D721Med (cell line): ENCODE data around the gene LPAR2.

Experiments
- DNase-seq: peaks from one replicate; pipeline ENCODE4 v3.0.0; 2011; ENCODE audit warnings: low spot score; ENCODE audit not compliant: insufficient read length
- FAIRE-seq: peaks from 2 replicates; lab custom pipeline; 2011; peaks lifted over from hg19 to GRCh38; lab: Jason Lieb, UNC
- CTCF ChIP-seq: IDR thresholded peaks from 2 replicates; pipeline ENCODE4 v1.5.1; 2012; ENCODE audit warnings: mild to moderate bottlenecking, control low read depth; ENCODE audit not compliant: insufficient read depth; ENCODE audit errors: missing control alignments

LPAR2 gene

GRCh38 chr19:19580418-19580817 is 47.6 kb downstream of the LPAR2 start:
- no peak for TF ChIP-seq CTCF
- FAIRE-seq = no peak
- DNase-seq = no peak

GRCh38 chr19:19579533-19580361 is 48.3 kb downstream of the LPAR2 start:
- DNase-seq (no peak), FAIRE-seq (no peak)
- no peak for TF ChIP-seq CTCF

GRCh38 chr19:19578252-19578651 is 49.8 kb downstream of the LPAR2 start:
- no peak for TF ChIP-seq CTCF
- FAIRE-seq = no peak
- no peak for DNase-seq

GRCh38 chr19:19575411-19575810 is 52.6 kb downstream of the LPAR2 start:
- TF ChIP-seq CTCF = no peak
- no peak for FAIRE-seq
- DNase-seq = no peak
